ENCODE results near the gene DISC1.

GRCh38 chr1:231925864-231926263 lies 299.3 kb downstream of the DISC1 start:
- TF ChIP-seq POLR2AphosphoS5 (IDR thresholded peaks at IDR 0.05; ENCODE audit: insufficient read depth, low read depth, low read length) (no peak), POLR2A (IDR thresholded peaks at IDR 0.05; ENCODE audit: low read depth, low read length) (no peak), EZH2 (IDR thresholded peaks at IDR 0.05; ENCODE audit: borderline replicate concordance, low read depth, low read length, severe bottlenecking) (no peak), JUN (IDR thresholded peaks at IDR 0.05; ENCODE audit: borderline replicate concordance, insufficient read depth, insufficient read length, low read depth) (no peak), FOS (IDR thresholded peaks at IDR 0.05; ENCODE audit: borderline replicate concordance, insufficient read depth, low read length) (no peak), MYC (IDR thresholded peaks at IDR 0.05; ENCODE audit: low read depth, low read length) (no peak), GATA2 (IDR thresholded peaks at IDR 0.05; ENCODE audit: insufficient read depth, insufficient read length, low read depth, low read length) (no peak)
- TF ChIP-seq, protein P1, sequence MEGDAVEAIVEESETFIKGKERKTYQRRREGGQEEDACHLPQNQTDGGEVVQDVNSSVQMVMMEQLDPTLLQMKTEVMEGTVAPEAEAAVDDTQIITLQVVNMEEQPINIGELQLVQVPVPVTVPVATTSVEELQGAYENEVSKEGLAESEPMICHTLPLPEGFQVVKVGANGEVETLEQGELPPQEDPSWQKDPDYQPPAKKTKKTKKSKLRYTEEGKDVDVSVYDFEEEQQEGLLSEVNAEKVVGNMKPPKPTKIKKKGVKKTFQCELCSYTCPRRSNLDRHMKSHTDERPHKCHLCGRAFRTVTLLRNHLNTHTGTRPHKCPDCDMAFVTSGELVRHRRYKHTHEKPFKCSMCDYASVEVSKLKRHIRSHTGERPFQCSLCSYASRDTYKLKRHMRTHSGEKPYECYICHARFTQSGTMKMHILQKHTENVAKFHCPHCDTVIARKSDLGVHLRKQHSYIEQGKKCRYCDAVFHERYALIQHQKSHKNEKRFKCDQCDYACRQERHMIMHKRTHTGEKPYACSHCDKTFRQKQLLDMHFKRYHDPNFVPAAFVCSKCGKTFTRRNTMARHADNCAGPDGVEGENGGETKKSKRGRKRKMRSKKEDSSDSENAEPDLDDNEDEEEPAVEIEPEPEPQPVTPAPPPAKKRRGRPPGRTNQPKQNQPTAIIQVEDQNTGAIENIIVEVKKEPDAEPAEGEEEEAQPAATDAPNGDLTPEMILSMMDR (IDR thresholded peaks at IDR 0.05; ENCODE audit: extremely low read depth in 1 of 2, insufficient read depth in 1 of 2, low read depth in 1 of 2, low read length in 2 of 2): no peak
- TF ChIP-seq, protein P2, sequence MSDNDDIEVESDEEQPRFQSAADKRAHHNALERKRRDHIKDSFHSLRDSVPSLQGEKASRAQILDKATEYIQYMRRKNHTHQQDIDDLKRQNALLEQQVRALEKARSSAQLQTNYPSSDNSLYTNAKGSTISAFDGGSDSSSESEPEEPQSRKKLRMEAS (IDR thresholded peaks at IDR 0.05; ENCODE audit: insufficient read depth, insufficient read length): no peak
